Measurements from ENCODE around the gene ZNF653. TPM values are rescaled to one million over a fixed set of nuclear protein-coding genes. Genes with fewer than 3 reads are reported as not detected.

The ZNF653 gene
- polyA plus RNA-seq (2012; rRNA removed), result 14.5 and 14.7 TPM in 2 replicates
- polyA plus RNA-seq (2012; cell fraction: cytosol; rRNA removed), result 7.2 and 10.5 TPM in 2 replicates
- 41.9 and 44.2 TPM in 2 replicates for polyA plus RNA-seq (2012; cell fraction: nucleus; rRNA removed)

- H3K36me3 ChIP-seq (replicated peaks in 1 of 2; ENCODE audit: control insufficient read depth in 1 of 2, insufficient read depth in 2 of 2, low read length in 1 of 2), result no peaks in the 10 kb centered on the region
- H3K4me3 ChIP-seq (ENCODE audit: low read depth in 2 of 2, low read length in 1 of 2), result peak within 1 kb of the TSS; percentile 64 to 78
- H3F3A ChIP-seq (replicated peaks; ENCODE audit: insufficient read depth), result peaks cover 7% of the 10 kb centered on the region
- peak within 1 kb of the TSS; percentile 84 to 89 for H3K27ac ChIP-seq (ENCODE audit: low read depth in 2 of 2, low read length in 1 of 2)
- peak; percentile 97 for DNase-seq
- CTCF ChIA-PET, result interaction anchor here (0.9 to 2.1 kb wide), 3 partner anchors 10 to 124 kb away, joined by 3 to 8 read pairs (median 4); no protein-coding TSS in a partner anchor
- H3K27me3 ChIP-seq (ENCODE audit: insufficient read depth), result no peaks in the 10 kb centered on the region
- H2AFZ ChIP-seq (ENCODE audit: low read depth), result peak within 1 kb of the TSS; percentile 86
- peak within 1 kb of the TSS; percentile 96 for H3K9ac ChIP-seq
- POLR2A ChIA-PET, result interaction anchor here (0.6 to 1.2 kb wide), 4 partner anchors 15 to 54 kb away, joined by 3 read pairs; partner anchors contain the start of genes ECSIT, ELAVL3 and ELOF1
- no peaks in the 10 kb centered on the region for H4K20me1 ChIP-seq (ENCODE audit: insufficient read depth)
- peaks cover 22% of the 10 kb centered on the region; the same call in 1 of the 2 replicates for H3K79me2 ChIP-seq (ENCODE audit: insufficient read depth)
- H3K9me3 ChIP-seq, result no peaks in the 10 kb centered on the region
- H3K4me2 ChIP-seq, result peak within 1 kb of the TSS; percentile 88
- H3K9me2 ChIP-seq, result no peaks in the 10 kb centered on the region
- WGBS (ENCODE audit: low lambda C conversion rate), result 2% methylated on average over 26 of the region's 65 CpGs
- peaks cover 9 to 12% of the 10 kb centered on the region in 2 experiments; a peak in 2 of 4 replicates for H3K4me1 ChIP-seq (ENCODE audit: control insufficient read depth in 1 of 2, insufficient read depth in 2 of 2, low read depth in 1 of 2, low read length in 1 of 2)
- TF ChIP-seq USF1 (IDR thresholded peaks at IDR 0.05; ENCODE audit: borderline replicate concordance, low read depth) (no peak), REST (IDR thresholded peaks at IDR 0.05; ENCODE audit: low read depth, low read length) (no peak), TCF12 (IDR thresholded peaks at IDR 0.05) (no peak), RXRA (IDR thresholded peaks at IDR 0.05; ENCODE audit: borderline replicate concordance, low read depth) (no peak), FOXJ3 (CRISPR knock-in tag; IDR thresholded peaks at IDR 0.05) (no peak), CTCF (IDR thresholded peaks at IDR 0.05) (no peak), TAF1 (IDR thresholded peaks at IDR 0.05; ENCODE audit: borderline replicate concordance, low read depth, low read length) (peak; percentile 83), PBX3 (IDR thresholded peaks at IDR 0.05) (peak; percentile 3; the same call in 1 of the 2 replicates), FOXM1 (IDR thresholded peaks at IDR 0.05; ENCODE audit: low read depth) (no peak), ELF1 (IDR thresholded peaks at IDR 0.05) (peak; percentile 60), YY1 (IDR thresholded peaks at IDR 0.05; ENCODE audit: low read depth) (no peak), NRF1 (IDR thresholded peaks at IDR 0.05; ENCODE audit: low read depth, low read length) (peak; percentile 47; the same call in 1 of the 2 replicates), SMC3 (IDR thresholded peaks at IDR 0.05; ENCODE audit: low read depth, low read length) (no peak), IRF3 (IDR thresholded peaks at IDR 0.05; ENCODE audit: low read depth, low read length) (no peak), MEF2A (IDR thresholded peaks at IDR 0.05; ENCODE audit: borderline replicate concordance, low read depth) (no peak), JUND (IDR thresholded peaks at IDR 0.05) (peak; percentile 6; the same call in 1 of the 2 replicates), FOSL2 (IDR thresholded peaks at IDR 0.05; ENCODE audit: borderline replicate concordance, low read depth) (no peak; the same call in 1 of the 2 replicates), MXI1 (IDR thresholded peaks at IDR 0.05; ENCODE audit: low read depth, low read length) (peak; percentile 100), POLR2AphosphoS5 (IDR thresholded peaks at IDR 0.05; ENCODE audit: low read depth, low read length) (peak; percentile 75; the same call in 1 of the 2 replicates), CHD2 (IDR thresholded peaks at IDR 0.05; ENCODE audit: low read length, partially characterized antibody) (peak; percentile 34), MAX (IDR thresholded peaks at IDR 0.05; ENCODE audit: low read depth) (no peak; the same call in 1 of the 2 replicates), USF2 (IDR thresholded peaks at IDR 0.05; ENCODE audit: borderline replicate concordance, low read depth, low read length) (no peak), RCOR1 (IDR thresholded peaks at IDR 0.05; ENCODE audit: low read length) (0 out of 2 replicates have a peak, but pooled peaks have one; percentile 14)
These were observed at the start of gene ZNF653 for GRCh38 chr19:11505504-11506100. TSS of gene ZNF653 (minus strand) at chr19:11505839. CDS start at chr19:11505786, 53 bp downstream.
